A549 treated with RU486 at 1 μM for 4 hours (cell line): ENCODE results near the gene RBM34. TPM values are rescaled to one million over a fixed set of nuclear protein-coding genes. Genes with fewer than 3 reads are reported as not detected.

Experiments
- total RNA-seq: library from RNA; stranded (reverse); fragments of 200-300 nt; extraction: Qiagen RNA extraction; gene quantifications from 5 replicates; pipeline ENCODE4 v1.2.3, GENCODE V29; 2022; ENCODE audit warnings: low read depth

RBM34 gene
- 42.6 to 74.9 TPM (median 72.5 TPM) in 5 replicates for total RNA-seq

GRCh38 chr1:235160957-235161684, at the start of gene RBM34:
Gene RBM34 (minus strand): TSS chr1:235161250. CDS start chr1:235161226, 24 bp downstream.

DNA sequence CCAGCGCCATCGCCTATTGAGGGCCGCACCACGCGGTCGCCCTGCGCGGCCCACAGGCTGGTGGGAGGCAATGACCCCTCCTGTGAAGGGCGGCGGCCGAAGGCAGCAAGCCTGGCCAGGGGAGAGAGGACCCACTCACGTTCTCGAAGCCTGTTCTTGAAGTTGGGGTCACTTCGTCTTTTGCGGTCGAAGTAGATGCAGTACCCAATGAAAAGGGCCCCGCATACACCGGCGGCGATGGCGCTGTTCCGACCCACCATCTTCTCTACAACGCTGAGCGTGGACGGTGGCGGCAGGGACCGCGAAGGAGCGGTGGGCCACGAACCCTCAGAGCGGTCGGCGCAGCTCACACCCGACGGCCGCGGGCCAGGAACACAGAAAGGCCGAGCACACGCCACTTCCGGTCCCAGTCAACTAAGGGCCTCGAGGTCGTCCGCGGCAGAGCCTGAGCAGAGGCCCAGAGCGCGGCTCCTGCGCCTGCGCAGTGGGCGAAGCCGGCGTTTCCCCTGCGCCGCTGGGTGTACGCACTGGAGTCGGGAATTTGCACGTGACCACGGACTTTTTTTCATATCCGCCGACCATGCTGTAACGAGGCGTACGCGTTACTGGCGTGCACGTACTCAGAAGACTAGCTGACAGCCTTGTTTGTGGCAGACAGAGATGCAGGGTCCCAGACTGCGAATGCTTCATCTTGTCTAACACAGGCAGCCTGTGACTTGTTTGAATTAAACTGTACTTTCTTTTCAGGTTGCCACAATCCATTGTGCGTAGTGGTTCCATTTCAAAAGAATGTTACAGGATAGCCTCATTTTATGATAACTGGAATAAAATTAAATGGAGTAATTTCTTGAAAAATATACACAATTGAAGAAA, 32.4 kb downstream of the RBM34 start, which contains the start of gene TOMM20:
Gene TOMM20 (minus strand): TSS at position 382 of the 873 bp plus-strand sequence. CDS start 122 bp downstream, at position 260.

Other genes with a start within 250 kb of the RBM34 start
- 113 to 135 TPM (median 123 TPM) in 5 replicates for gene TOMM20, start 32.4 kb downstream of the RBM34 start, total RNA-seq
- 11.1 to 21.4 TPM (median 17.1 TPM) in 5 replicates for gene ARID4B, start 166.9 kb upstream of the RBM34 start, total RNA-seq
- 12.5 to 24.4 TPM (median 18.8 TPM) in 5 replicates for gene GGPS1, start 167.3 kb upstream of the RBM34 start, total RNA-seq
- 38.5 to 52.3 TPM (median 41.9 TPM) in 5 replicates for gene TBCE, start 206.2 kb upstream of the RBM34 start, total RNA-seq